ENCODE data around the gene DDT. TPM values are rescaled to one million over a fixed set of nuclear protein-coding genes. Genes with fewer than 3 reads are reported as not detected.
"Not testable (repeated sequence)": the region's sequence is repeated elsewhere in the genome, so short reads cannot be mapped to it uniquely, and the experiment has no call there.

The DDT gene
- total RNA-seq, 1 donor from 2014 or later: 139 TPM

DNA sequence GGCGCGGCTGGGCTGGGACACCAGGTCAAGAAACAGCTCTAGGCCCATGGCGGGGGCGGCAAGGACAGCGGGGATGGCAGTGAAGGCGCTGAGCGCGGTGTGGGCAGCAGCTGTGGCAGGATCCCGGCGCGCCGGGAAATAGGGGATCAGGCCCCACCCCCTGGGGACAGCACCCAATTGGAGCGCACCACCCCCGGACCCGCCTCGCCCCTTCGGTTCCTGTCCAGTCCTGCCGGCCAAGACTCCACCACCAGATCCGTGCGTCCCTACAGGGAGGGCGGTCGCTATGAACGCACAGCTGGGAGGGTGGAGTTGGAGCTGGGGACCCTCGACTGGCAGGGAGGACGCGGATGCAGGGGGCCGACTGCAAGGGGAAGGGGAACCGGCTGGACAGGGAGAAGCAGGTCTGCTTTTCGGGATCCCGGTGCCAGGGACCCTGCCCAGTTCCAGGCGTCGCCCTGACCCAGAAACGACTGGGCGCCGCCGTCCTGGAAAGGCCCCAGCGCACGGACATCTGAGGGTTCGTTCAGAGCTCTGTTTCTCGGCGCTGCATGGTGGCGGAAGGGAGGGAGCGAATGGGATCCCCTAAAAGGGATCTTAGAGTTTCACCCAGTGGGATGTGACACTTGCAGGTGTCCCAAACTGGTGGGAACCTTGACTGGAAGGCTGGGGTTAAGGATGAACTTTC, 13.0 kb downstream of the DDT start, which contains the start of gene GSTT2B:
GSTT2B (minus strand) TSS at position 112 of the 688 bp plus-strand sequence; CDS start at position 48, 64 bp downstream.
- DNase-seq (ENCODE audit: missing footprints); intact Hi-C loops (cut with DNase I): not testable (repeated sequence)
- peak; percentile 82 for ATAC-seq

DNA sequence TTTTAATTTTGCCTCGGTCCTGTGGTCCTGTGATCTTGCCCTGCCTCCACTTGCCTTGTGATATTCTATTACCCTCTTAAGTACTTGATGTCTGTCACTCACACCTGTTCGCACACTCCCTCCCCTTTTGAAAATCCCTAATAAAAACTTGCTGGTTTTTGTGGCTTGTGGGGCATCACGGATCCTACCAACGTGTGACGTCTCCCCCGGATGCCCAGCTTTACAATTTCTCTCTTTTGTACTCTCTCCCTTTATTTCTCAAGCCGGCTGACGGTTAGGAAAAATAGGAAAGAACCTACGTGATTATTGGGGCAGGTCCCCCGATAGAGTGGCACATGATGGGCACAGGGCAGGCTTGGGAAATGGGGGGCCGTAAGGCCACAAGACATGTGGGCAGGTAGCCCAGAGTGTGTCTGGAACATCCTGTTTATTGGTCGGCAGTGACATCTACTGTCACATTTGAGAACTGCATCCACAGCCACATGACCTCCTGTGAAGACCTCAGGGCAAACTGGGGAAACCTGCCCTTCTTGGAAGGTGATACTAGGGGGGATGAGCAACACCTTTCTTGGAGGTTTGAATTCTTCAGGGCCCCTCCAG, 17.8 kb downstream of the DDT start:
- ATAC-seq (peak; percentile 65), DNase-seq (ENCODE audit: missing footprints) (peak; percentile 72)
- intact Hi-C loops (cut with DNase I): loop anchor here (10.0 kb wide), 1 partner anchor 412 kb away; no protein-coding TSS in a partner anchor

DNA sequence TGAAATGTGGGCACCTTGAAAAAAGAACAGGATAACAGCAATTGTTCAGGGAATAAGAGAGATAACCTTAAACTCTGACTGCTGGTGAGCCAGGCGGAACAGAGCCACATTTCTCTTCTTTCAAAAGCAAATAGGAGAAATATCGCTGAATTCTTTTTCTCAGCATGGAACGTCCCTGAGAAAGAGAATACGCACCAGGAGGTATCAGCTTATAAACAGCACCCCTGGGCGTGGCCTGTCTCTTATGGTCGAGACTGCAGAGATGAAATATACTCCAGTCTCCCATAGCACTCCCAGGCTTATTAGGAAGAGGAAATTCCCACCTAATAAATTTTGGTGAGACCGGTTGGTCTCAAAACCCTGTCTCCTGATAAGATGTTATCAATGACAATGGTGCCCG, 18.4 kb downstream of the DDT start:
- intact Hi-C loops (cut with DNase I): loop anchor here (10.0 kb wide), 1 partner anchor 411 kb away; no protein-coding TSS in a partner anchor
- not testable (repeated sequence) for ATAC-seq; DNase-seq (ENCODE audit: missing footprints)

DNA sequence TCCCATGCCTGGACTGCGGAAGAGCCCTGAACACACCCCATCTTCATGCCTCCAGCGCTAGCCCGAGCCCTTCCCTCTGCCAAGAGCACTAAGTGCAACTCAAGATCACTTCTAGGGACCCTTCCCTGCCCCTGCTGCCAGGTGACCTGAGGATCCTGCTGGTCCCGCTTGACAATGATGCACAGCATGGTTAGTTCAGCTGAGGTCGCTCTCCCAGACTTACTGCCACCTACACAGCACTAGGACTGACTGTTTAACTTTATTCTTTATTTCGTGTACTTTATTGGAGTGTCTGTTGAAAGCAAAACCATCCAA, 19.3 kb downstream of the DDT start:
- DNase-seq (ENCODE audit: missing footprints); ATAC-seq: not testable (repeated sequence)
- intact Hi-C loops (cut with DNase I): loop anchor here (5.0 to 10.0 kb wide), 2 partner anchors 47 to 410 kb away; no protein-coding TSS in a partner anchor

DNA sequence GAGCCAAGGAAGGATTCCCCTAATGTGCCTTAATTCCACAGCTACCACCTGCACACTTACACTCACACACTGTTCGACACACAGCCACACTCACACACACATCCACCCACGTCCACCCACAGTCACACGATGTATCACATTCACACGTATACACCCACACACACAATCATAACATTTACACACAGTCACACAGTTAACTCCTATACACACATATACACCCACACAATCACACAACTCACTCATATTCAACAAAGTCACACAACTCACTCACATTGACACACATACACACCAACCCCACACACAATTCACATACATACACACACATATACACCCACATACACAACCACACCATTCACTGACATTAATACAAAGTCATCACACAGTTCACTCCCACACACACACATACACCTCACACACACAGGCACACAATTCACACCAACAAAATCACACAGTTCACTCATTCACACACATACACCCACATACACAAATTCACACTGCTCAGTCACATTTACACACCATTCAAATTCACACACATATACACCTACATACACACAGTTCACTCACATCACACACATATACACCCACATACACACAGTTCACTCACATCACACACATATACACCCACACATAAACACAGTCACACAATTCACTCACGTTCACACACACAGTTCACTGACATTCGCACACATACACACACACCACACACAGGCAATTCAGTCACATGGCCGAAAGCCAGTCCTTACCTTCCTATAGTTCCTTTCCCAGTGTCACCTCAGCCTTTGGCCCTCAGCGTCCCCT, 19.8 kb downstream of the DDT start:
- intact Hi-C loops (cut with DNase I): loop anchor here (5.0 to 10.0 kb wide), 2 partner anchors 48 to 410 kb away; no protein-coding TSS in a partner anchor
- not testable (repeated sequence) for ATAC-seq; DNase-seq (ENCODE audit: missing footprints)

DNA sequence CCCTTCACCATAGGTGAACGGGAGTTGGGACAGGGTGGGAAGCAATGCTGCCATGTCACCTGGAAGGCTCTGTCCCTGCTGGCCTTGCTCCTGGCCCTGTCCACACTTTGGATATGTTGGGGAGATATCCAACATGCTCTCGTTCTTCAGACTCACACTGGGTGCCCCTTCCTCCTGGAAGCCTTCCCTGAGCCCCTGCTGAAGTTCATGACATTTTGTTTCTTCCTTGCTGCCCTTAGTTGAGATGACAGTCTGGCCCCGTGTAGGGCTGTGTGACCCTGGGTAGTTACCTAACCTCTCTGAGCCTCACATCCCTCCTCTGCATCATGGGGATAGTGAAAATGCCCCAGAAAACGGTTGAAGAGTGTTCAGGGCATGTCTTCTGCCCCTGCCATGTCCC, 20.8 kb downstream of the DDT start:
- intact Hi-C loops (cut with DNase I): loop anchor here (5.0 to 10.0 kb wide), 2 partner anchors 49 to 409 kb away; no protein-coding TSS in a partner anchor

DNA sequence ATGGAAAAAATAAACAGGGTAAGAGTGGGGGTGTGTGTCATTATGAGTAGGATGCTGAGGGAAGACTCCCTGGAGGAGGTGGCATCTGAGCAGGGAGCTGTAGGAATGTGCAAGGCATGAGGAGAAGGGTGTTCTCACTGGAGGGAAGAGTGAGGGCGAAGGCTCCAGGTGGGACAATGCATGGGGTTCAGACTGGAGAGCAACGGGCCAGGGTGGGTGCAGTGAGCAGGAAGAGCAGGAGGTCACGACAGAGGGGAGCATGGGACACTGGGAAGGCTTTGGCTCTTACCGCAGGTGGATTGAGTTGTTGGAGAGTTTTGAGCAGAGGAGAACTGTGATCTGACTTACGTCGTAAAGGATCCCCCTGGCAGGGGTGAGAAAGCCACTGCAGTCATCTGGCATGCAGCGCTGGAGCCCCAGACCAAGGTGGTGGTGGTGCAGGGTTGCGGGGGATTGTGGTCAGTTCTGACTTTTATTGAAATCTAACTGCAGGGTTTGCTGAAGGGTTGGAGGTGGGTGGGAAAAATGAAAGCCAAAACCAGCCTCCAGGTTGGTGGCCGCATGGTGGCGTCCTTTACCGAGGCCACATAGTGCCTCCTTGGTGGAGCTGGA, 21.3 kb downstream of the DDT start:
- intact Hi-C loops (cut with DNase I): loop anchor here (5.0 to 10.0 kb wide), 2 partner anchors 49 to 408 kb away; no protein-coding TSS in a partner anchor
- not testable (repeated sequence) for DNase-seq (ENCODE audit: missing footprints)
- ATAC-seq: peak; percentile 12

More for the DNA sequence above, 20.8 kb downstream of the DDT start:
- ATAC-seq; DNase-seq (ENCODE audit: missing footprints): not testable (repeated sequence)

DNA sequence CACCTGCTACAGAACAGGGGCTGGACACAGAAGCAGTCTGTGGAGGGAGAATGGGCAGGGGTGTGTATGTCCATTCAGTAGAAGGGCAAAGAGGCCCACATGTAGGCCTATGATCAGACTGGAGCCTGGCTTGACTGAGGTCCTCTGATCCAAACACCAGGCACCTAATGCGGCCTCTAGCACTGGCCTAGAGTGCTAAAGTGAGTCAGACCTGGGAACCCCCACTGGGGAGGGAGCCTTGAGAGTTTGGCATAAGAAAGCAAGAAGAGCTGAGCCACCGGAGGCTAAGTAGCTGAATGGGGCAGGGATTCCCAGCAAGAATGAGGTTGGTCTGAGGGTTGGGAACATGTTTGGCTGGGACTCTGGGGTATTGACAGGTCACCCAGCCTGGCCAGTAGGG, 22.9 kb downstream of the DDT start:
- intact Hi-C loops (cut with DNase I): loop anchor here (5.0 to 10.0 kb wide), 2 partner anchors 51 to 407 kb away; no protein-coding TSS in a partner anchor
- ATAC-seq; DNase-seq (ENCODE audit: missing footprints): not testable (repeated sequence)

DNA sequence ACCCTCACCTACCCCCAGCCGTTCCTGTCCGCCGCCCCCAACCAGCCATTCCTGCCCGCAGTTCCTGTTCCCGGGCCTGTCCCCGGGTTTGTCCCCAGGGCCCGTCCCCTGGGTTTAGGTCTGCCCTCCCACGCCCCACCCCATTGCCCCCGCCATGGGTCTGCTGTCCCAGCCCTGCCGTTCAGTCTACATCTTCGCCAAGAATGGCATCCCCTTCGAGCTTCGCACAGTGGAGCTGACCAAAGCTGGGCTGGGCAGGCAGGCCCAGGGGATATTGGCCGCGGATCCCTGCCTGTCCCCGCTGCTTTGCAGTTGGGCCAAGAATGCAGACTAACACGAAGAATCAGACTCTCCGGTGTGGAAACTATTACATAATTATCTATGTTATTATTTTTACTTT, 24.5 kb downstream of the DDT start:
- DNase-seq (ENCODE audit: missing footprints); ATAC-seq: not testable (repeated sequence)
- intact Hi-C loops (cut with DNase I): loop anchor here (5.0 to 10.0 kb wide), 2 partner anchors 53 to 405 kb away; no protein-coding TSS in a partner anchor

DNA sequence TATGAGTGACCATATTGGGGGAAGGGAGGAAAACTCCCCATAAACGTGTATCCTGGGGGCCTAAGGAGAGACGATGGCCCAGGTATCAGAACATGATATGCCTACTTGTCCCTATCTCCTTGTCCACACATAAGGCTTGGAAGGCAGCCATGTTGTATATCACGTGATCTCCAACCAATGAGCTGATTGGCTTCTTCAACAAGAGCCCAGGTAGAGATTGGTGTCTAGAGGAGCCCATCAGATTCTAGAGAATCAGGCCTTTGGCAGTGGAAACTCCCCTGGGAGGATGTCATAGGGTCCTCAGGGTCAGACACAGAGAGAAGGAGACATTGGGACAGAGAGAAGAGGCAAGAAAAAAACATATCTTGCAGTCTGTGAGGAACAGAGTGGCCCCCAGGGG, 26.9 kb downstream of the DDT start:
- ATAC-seq; DNase-seq (ENCODE audit: missing footprints); intact Hi-C loops (cut with DNase I): not testable (repeated sequence)

DNA sequence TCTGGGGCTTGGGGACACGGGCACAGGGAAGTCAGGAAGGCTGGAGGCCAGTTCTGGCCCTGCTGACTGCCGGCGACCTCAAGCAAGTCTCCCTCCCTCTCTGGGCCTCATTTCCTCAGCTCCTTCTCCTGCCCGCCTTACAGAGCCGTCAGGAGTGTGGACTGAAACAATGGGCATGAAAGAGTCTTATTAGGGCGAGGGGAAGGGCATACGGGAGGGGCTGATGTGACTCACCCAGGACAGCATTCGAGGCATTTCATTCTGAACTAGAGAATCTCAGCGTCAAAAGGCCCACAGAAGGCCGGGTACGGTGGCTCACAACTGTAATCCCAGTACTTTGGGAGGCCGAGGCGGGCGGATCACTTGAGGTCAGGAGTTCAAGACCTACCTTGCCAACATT, 34.1 kb downstream of the DDT start:
- intact Hi-C loops (cut with DNase I); ATAC-seq; DNase-seq (ENCODE audit: missing footprints): not testable (repeated sequence)

DNA sequence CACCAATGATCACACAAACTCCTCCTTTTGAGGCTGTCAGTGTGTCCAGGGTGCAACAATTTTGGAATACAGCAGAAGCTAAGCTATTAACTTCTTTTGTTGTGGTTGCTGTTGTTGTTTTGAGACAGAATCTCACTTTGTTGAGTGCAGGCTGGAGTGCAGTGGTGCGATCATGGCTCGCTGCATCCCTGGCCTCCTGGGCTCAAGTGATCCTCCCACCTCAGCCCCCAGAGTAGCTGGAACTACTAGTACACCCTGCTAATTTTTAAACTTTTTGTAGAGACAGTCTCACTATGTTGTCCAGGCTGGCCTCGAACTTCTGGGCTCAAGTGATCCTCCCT, 35.3 kb downstream of the DDT start:
- intact Hi-C loops (cut with DNase I): no loop called here
- no peak for ATAC-seq
- no peak for DNase-seq (ENCODE audit: missing footprints)

DNA sequence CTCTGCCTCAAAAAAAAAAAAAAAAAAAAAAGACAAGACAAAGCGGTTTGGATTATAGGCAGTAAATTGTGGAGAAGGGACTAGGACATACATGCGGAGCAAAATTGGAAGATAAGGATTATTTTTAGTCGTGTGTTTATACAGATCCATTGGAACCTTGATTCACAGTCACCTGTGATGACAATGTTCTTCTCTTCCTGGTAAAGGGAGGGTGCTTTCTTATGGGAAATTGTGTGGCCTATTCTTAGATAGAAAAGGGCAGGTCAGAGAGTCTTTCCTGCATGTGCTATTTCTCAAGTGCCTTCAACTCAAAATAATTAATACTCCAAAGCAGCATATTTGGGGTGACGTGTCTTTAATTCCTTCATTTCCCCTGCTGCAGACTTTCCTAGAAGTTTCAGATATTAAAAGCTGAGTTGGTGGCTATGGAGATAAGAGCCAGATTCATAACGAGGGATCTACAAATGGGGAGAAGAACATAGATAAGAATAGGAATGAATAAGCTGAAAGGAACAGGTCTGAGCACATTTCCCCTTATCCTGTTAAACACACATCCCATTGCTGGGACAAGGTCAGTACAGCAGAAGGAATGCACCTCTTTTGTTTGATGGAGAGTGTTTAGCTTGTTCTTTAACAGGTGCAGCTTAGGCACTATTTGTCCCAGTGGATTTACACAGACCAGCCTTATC, 35.8 kb downstream of the DDT start:
- intact Hi-C loops (cut with DNase I): no loop called here
- no peak for DNase-seq (ENCODE audit: missing footprints)
- no peak for ATAC-seq

DNA sequence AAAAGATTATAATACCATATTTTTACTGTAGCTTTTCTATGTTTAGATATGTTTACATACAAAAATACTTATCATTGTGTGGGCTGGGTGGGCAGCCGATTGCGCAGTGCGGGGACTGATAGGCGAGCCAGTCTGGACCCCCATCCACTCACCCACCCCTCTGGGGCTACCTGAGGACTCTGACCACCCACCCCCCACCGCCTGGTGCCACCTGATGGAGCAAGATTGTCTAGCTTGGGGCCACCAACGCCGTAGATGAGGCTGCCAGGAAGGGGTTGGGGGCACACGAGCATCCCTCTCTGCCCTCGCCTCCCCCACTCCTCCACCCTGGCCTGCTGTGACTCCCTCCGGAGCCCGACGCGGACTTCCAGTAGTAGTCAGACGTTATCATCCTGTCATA, 47.7 kb downstream of the DDT start:
- ATAC-seq (no peak), DNase-seq (ENCODE audit: missing footprints) (no peak)
- intact Hi-C loops (cut with DNase I): loop anchor here (5.0 kb wide), 1 partner anchor 46 kb away; the partner anchor contains the start of gene DDT

DNA sequence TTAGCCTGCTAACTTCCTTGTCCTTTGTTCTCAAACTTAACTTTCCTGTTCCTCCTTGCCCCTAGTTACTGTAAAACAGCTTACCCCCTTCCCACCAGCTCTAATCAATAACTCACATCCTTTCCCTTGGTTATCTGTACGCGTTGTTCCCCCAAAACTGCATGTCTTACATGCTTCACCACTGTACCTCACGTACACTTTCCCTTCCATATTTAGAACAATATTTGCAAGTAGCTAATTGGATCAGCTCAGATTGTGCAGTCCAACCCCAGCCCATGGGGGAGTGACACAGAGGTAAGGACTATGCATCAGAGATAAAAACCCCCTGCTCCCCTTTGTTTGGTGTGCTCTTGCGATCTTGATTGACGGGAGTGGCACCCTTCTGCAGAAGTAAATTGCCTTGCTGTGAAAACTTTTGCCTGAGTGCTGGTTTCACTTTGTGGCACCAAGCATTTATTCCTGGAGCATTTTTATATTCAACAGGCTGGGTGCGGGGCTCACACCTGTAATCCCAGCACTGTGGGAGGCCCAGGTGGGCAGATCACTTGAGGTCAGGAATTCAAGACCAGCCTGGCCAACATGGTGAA, 49.1 kb downstream of the DDT start:
- intact Hi-C loops (cut with DNase I): loop anchor here (5.0 kb wide), 1 partner anchor 47 kb away; the partner anchor contains the start of gene DDT
- ATAC-seq: no peak
- DNase-seq (ENCODE audit: missing footprints): no peak

DNA sequence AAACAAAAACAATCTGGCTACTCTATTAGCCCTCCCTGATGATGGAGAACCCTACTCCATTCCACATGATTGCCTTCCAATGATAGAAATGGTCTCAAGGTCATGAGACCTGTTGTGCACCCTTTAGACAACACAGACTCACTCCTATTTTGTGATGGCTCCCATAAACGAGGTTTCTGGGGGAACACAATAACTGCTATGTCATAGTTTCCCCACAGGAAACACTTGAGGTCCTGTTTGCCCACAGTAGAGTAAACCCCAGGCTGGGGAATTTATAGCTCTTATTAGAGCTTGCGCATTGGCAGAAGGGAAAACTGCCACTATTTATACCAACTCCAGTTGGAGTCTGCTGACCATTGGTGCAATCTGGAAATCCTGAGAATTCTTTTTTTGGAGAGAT, 51.3 kb downstream of the DDT start:
- intact Hi-C loops (cut with DNase I): no loop called here

DNA sequence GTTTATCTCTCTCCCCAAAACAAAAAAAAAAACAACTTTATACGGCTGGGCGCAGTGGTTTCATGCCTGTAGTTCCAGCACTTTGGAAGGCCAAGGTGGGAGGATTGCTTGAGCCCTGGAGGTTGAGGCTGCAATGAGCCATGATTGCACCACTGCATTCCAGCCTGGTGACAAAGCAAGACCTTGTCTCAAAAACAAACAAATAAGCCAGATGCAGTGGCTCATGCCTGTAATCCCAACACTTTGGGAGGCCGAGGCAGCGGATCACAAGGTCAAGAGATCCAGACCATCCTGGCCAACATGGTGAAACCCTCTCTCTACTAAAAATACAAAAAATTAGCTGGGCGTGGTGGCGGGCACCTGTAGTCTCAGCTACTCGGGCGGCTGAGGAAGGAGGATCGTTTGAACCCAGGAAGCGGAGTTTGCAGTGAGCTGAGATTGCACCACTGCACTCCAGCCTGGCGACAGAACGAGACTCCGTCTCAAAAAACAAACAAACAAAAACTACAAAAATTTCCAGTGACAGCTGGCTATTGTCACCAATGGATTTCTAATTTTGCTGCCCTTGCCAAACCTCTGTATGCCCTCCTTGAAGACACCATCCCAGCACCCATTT, 52.5 kb downstream of the DDT start:
- intact Hi-C loops (cut with DNase I); DNase-seq (ENCODE audit: missing footprints); ATAC-seq: not testable (repeated sequence)

More for the DNA sequence above, 51.3 kb downstream of the DDT start:
- ATAC-seq (no peak), DNase-seq (ENCODE audit: missing footprints) (no peak)
